GM13976 (cell line): ENCODE results near the gene LRRC55.

ENCODE experiments used
- DNase-seq: peaks from one replicate; pipeline ENCODE4 v3.0.0; 2012; ENCODE audit warnings: low spot score
- in situ Hi-C: fragments of 300-500 bp; cut with MboI; formaldehyde crosslinking; loops from one replicate; pipeline ENCODE4 v1.12.0; 2022; ENCODE audit warnings: low sequenced_read_pairs, mixed read lengths, inconsistent platforms; ENCODE audit not compliant: unreplicated experiment
- TF ChIP-seq, protein P1 (sequence below): IDR thresholded peaks from 2 replicates; pipeline ENCODE4 v1.5.1; 2012; ENCODE audit warnings: borderline replicate concordance, mild to moderate bottlenecking; ENCODE audit not compliant: insufficient read depth; ENCODE audit errors: extremely low read depth, missing control alignments, control extremely low read depth

LRRC55 gene

DNA sequence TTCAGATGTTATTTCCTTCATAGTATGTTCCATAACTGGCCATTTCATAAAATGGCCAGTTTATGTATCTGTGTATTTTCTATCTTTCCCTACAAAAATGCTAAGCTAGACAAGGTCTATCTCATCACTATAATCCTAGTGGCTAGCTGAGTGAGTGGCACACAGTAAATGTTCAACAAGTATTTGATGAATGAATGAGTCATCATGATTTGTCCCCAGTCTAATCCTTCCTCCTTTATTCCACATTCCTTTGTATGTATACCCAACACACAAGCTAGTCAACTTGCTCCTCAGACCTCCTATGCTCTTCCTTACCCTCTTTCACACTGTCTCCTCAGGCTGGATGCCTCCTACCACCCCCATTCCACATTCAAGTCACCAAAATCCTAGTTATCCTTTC, 42.8 kb downstream of the LRRC55 start:
- TF ChIP-seq, protein P1, sequence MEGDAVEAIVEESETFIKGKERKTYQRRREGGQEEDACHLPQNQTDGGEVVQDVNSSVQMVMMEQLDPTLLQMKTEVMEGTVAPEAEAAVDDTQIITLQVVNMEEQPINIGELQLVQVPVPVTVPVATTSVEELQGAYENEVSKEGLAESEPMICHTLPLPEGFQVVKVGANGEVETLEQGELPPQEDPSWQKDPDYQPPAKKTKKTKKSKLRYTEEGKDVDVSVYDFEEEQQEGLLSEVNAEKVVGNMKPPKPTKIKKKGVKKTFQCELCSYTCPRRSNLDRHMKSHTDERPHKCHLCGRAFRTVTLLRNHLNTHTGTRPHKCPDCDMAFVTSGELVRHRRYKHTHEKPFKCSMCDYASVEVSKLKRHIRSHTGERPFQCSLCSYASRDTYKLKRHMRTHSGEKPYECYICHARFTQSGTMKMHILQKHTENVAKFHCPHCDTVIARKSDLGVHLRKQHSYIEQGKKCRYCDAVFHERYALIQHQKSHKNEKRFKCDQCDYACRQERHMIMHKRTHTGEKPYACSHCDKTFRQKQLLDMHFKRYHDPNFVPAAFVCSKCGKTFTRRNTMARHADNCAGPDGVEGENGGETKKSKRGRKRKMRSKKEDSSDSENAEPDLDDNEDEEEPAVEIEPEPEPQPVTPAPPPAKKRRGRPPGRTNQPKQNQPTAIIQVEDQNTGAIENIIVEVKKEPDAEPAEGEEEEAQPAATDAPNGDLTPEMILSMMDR, result no peak
- in situ Hi-C loops, result no loop called here
- no peak for DNase-seq

DNA sequence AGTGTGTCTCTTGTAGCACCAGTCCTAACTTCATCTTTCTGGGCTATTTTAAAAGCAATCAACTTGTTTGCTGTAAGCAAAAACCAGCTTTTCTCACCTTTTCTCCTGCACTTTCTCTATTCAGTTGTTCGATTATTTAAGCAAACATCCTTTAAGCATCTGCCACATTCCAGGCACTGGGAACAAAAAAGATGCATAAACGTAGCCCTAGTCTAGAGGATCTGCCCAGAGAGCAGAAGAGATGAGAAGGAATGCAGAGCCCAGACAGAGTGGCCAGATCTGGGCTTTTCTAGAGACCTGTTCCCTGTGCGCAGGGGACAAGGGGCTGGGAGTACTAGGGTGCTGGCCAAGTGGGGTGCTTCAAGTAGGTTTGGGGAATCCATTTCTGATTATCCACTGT, 46.8 kb downstream of the LRRC55 start:
- DNase-seq, result no peak
- in situ Hi-C loops, result loop anchor here (25.0 kb wide), 1 partner anchor 116 kb away; no protein-coding TSS in a partner anchor
- TF ChIP-seq, protein P1, result no peak

DNA sequence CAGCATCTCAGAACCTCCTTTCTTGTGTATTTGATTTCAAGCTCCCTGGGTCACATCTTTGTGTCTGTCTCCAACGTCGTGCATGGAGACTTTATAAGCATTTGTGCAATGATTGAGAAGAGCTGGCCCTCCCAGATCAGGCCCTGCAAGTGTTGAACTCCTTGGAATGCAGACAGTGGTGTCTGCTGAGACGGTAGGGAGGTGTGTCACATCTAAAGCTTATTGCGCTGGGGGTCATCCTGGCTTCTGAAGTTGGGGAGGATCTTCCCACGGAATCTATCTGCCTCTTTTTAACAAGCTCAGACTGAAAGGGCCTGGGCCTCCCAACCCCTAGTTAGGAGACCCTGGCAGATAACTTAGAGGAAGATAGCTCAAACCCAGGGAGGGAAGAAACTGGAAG, 48.6 kb downstream of the LRRC55 start:
- in situ Hi-C loops, result loop anchor here (25.0 kb wide), 1 partner anchor 118 kb away; no protein-coding TSS in a partner anchor
- no peak for DNase-seq
- TF ChIP-seq, protein P1, result no peak

DNA sequence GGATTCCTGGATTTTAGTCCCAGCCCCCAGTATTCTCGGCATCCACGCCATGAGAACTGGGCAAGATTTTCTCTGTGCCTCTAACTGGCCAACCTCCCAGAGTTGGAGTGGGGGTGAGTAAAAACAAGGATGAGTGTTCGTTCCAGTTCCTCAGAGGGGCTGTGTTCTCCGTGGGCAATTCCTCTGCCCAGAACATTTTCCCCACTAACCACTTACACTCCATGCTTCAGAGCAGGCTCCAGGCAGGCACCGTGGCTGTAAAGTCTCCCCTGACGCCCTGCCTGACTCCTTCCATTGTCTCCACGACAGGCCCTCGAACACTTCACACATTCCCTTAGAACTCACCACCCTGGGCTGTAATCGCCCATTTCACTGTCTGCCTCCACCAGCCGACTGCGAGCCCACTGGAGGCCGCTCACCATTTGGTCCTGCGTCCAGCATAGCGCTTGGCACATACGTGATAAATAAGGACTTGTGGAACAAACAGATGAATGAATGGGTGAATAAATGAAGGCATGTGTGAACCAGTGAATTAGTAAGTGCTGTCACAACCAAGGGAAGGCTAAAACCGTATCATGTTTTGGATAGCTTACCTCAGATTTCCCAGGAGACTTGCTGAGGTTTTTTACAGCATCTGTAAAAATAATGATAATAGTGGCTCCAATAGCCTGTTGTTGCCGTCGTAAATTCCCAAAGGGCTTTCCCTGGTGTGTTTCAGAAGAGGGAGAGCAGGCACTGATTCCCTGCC, 49.2 kb downstream of the LRRC55 start:
- no peak for DNase-seq
- in situ Hi-C loops, result loop anchor here (25.0 kb wide), 1 partner anchor 119 kb away; no protein-coding TSS in a partner anchor
- TF ChIP-seq, protein P1, result no peak

DNA sequence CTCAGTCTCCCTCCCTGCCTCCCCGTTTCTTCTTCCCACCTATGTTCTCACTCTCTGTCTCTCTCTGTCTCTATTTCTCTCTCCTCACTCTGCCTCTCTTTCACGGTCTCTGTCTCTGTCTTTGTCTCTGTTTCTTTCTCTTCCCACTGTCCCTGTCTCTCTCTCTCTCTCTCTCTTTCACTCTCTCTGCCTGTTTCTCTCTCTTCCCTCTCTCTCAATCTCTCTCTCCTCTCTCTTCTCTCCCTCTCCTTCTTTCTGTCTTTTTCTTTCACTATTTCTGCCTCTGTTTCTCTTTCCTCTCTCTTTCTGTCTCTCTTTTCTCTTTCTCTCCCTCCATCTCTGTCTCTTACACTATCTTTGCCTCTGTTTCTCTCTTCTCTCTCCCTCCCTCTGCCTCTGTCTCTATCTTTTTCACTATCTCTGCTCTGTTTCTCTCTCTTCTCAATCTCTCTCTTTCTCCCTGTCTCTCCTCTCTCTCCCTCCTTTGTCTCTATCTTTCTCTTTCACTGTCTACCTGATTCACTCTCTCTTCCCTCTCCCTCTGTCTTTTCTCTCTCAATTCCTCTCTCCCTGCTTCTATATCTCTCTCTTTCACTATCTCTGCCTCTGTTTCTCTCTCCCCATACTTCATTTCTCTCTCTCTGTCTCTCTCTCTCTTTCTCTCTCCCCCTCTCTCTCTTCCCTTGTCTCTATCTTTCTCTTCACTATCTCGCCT, 49.9 kb downstream of the LRRC55 start:
- in situ Hi-C loops, result loop anchor here (25.0 kb wide), 1 partner anchor 119 kb away; no protein-coding TSS in a partner anchor
- DNase-seq, result no peak
- TF ChIP-seq, protein P1, result no peak

DNA sequence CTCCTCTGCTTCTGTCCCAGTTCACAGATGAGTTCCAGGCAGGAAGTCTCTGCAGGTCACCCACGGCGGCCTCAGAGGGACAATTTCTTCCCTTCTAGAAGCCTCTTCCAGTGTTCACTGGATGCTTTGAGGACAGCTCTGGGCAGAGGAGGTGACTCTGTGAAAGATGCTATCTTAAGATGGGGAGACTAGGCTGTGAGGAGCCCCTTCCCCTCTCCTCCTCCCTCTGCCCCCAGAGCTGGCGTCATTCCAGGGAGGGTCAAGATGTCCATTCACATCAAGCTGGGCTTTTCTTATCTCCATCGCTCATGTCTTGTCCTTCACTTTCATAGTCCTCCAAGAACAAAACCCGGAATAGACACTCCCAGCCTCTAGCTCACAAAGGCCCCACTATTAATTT, 51.9 kb downstream of the LRRC55 start:
- in situ Hi-C loops, result loop anchor here (25.0 kb wide), 1 partner anchor 121 kb away; no protein-coding TSS in a partner anchor
- TF ChIP-seq, protein P1, result no peak
- DNase-seq, result no peak
